ENCODE measurements around the gene USP37. TPM values are rescaled to one million over a fixed set of nuclear protein-coding genes. Genes with fewer than 3 reads are reported as not detected.

The USP37 gene
- total RNA-seq, 1 donor from 2014 or later: 6.6 TPM

DNA sequence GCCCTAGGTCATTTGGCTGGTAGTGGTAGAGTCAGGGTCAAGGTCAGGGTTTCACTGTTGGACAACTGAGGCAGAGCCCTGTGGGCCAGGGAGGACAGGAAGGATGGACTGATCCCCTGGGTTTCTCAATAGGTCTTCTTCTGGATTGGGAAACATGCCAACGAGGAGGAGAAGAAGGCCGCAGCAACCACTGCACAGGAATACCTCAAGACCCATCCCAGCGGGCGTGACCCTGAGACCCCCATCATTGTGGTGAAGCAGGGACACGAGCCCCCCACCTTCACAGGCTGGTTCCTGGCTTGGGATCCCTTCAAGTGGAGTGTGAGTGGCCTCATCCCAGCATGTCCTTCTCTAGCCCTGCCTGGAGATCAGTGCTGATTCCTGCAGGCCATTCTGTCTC is 131.2 kb downstream of the USP37 start:
- DNase-seq: no peak
- ATAC-seq: no peak
- intact Hi-C loops (cut with micrococcal nuclease): no loop called here

DNA sequence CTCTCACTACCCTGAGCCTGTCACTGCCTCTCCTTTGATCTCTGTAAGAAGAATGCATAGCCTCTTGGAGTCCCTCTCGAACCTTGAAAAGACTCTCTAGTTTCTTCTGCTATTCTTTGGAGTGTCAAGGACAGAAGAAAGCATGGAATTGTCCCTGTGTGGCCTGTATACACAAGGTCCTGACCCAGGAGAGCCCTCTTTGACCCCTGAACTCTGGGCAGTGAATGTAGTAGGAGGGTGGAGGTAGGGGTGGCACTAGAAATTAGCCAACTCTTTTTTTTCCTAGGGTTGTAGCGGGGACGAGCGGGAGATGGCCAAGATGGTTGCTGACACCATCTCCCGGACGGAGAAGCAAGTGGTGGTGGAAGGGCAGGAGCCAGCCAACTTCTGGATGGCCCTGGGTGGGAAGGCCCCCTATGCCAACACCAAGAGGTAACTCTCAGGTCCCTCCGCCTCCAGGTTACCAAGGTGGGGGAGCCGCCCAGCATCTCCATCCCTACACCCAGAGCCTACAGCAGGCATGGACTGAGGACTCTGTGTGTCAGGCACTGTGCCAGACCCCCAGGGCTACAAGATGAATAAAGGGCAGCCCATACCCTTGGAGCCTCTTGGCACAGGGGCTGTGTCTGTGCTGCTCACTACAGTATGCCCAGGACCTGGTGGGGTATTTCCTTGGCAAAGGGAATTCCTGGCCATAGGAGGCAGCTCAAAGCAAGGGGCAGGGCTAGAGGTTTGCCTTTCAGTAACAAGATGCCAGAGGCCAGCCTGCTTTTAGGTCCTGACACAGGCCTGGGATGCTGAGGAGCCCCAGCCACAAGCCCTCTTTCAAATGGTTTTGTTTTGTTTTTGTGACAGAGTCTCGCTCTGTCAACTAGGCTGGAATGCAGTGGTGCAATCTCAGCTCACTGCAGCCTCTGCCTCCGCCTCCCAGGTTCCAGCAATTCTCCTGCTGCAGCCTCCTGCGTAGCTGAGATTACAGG is 132.9 kb downstream of the USP37 start:
- no peak for DNase-seq
- intact Hi-C loops (cut with micrococcal nuclease): no loop called here
- ATAC-seq: no peak

DNA sequence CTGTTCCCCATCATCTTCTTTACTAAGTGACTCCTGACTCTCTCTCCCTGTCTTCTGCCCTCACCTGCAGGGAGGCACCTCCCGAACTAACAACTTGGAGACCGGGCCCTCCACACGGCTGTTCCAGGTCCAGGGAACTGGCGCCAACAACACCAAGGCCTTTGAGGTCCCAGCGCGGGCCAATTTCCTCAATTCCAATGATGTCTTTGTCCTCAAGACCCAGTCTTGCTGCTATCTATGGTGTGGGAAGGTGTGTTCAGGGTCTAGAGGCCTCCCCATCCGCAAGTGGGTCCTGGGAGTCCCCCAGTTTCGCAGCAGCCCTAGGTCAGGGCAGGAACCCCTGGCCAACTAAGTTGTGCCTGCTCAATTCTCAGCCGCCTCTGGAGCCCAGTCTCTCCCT is 133.7 kb downstream of the USP37 start:
- ATAC-seq: no peak
- no peak for DNase-seq
- intact Hi-C loops (cut with micrococcal nuclease): no loop called here

DNA sequence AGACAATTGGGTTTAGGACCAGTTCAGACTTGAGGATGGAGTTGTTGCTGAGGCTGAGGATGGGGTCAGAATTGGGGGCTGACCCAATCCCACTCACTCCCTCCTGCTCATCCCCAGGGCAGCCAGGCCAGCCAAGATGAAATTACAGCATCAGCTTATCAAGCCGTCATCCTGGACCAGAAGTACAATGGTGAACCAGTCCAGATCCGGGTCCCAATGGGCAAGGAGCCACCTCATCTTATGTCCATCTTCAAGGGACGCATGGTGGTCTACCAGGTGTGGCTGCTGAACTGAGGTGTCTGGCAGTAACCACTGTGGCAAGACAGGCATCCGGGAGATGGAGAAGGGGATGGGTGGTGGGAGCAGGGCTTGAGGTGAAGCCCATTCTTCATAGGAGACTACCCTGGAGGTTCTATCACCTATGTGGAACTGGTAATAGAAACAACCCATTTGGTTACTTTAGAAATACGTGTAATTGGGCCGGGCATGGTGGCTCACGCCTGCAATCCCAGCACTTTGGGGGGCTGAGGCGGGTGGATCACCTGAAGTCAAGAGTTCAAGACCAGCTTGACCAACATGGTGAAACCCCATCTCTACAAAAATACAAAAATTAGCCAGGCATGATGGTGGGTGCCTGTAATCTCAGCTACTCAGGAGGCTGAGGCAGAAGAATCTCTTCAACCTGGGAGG is 135.3 kb downstream of the USP37 start:
- ATAC-seq (no peak), DNase-seq (no peak)
- intact Hi-C loops (cut with micrococcal nuclease): no loop called here

DNA sequence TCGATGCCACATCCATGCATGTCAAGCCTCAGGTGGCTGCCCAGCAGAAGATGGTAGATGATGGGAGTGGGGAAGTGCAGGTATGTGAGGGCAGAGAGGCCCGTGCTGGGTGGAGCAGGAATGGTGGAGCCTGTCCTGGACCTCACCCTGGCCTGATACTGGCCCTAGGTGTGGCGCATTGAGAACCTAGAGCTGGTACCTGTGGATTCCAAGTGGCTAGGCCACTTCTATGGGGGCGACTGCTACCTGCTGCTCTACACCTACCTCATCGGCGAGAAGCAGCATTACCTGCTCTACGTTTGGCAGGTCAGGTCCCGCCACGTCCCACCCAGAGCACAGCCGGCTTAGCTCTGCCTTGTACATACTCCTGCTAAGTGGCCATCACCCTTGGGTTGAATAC is 136.3 kb downstream of the USP37 start:
- ATAC-seq (no peak), DNase-seq (no peak)
- intact Hi-C loops (cut with micrococcal nuclease): no loop called here

DNA sequence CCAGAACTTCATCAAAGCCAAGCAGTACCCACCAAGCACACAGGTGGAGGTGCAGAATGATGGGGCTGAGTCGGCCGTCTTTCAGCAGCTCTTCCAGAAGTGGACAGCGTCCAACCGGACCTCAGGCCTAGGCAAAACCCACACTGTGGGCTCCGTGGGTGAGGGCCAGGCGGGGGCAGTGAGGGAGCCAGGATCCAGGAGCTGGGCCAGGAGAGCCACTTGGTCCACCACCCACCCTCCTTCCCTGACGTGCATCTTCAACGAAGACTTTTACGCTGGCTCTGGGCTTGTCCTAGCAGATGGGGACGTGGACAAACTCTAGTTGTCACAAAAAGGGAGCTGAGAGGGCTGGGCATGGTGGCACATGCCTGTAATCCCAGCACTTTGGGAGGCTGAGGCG is 137.4 kb downstream of the USP37 start:
- DNase-seq (no peak), ATAC-seq (no peak)
- intact Hi-C loops (cut with micrococcal nuclease): no loop called here

DNA sequence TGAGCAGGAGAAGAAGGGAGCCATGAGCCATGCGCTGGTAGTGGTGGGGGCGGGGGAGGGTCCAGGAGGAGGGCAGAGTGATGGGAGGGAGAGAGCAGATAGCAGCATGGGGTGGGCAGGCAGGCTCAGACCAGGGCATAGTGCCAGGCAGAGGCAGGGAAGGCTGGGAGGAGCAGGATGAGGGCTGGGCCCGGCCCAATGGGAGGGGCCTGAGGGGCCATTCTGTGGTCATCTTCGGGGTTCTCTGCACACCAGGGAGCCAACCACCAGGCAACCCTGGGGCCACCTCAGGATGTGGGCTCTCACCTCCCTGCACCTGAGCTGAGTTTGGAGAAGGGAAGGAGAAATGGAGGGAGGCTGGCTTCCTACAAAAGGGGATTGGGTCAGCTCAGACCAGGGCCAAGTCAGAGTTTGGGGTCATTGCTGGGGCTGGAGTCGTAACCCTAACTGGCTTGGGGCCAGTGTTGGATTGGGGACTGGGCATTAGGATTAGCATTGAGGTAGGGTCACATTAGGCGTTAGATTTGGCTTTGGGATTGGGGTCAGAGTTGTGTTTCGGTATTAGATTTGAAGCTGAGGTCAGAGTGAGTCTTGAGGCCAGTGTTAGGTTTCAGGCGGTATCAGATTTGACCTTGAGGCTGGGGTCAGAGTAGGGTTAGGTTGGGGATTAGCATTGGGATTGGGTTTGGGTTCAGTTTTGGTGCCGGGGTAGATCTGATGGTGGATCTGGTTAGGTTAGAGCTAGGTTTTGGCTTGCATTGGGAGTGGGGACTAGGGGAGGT is 138.0 kb downstream of the USP37 start:
- DNase-seq: no peak
- intact Hi-C loops (cut with micrococcal nuclease): no loop called here
- ATAC-seq: no peak

DNA sequence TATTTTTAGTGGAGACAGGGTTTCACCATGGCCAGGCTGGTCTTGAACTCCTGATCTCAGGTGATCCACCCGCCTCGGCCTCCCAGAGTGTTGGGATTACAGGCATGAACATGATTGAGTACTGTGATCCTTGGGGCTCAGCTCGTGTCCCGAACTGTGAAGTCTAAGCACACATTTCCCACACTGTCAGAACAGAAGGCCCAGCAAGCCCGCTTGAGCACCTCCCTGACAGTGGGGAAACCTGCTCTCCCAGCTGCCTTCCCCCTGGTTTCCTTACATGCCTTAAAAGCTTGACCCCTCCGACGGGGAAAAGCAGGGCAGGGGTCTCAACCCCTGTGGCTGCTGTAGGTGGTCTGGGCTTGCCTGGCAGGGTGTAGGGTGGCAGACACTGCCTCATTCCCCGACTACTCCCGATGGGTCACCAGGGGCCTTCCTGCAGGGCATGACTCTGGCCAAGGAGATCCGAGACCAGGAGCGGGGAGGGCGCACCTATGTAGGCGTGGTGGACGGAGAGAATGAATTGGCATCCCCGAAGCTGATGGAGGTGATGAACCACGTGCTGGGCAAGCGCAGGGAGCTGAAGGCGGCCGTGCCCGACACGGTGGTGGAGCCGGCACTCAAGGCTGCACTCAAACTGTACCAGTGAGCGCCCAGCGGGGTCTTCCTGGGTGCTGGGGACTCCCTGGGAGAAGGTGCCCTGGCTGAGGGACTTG is 139.1 kb downstream of the USP37 start:
- no peak for ATAC-seq
- DNase-seq: no peak
- intact Hi-C loops (cut with micrococcal nuclease): no loop called here

DNA sequence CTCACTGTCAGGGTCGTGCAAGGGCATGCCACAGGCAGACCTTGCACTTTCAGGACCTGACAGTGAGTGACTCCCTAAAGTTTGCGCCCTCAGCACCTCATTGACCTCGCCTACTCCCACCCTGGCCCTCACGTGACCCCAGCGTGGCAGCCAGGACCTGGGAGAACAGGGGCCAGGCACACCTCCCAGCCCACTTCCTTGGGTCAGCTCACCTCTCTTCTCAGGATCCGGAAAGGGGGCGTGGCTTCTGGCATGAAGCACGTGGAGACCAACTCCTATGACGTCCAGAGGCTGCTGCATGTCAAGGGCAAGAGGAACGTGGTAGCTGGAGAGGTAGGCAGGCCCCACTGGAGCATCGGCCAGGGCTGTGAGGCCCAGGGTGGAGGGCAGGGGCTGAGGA is 140.4 kb downstream of the USP37 start:
- ATAC-seq (no peak), DNase-seq (no peak)
- intact Hi-C loops (cut with micrococcal nuclease): no loop called here

DNA sequence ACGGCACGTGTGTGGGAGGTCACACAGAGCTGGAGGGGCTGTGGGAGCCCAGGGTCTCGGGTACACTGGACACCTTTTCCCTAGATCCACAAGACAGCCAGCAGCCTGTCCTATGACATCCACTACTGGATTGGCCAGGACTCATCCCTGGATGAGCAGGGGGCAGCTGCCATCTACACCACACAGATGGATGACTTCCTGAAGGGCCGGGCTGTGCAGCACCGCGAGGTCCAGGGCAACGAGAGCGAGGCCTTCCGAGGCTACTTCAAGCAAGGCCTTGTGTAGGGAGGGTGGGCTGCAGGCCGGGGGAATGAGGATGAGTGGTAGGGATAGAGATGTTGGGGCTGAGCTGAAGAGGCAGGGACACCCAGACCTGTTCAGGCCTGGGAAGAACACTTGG is 142.6 kb downstream of the USP37 start:
- DNase-seq (no peak), ATAC-seq (no peak)
- intact Hi-C loops (cut with micrococcal nuclease): no loop called here

DNA sequence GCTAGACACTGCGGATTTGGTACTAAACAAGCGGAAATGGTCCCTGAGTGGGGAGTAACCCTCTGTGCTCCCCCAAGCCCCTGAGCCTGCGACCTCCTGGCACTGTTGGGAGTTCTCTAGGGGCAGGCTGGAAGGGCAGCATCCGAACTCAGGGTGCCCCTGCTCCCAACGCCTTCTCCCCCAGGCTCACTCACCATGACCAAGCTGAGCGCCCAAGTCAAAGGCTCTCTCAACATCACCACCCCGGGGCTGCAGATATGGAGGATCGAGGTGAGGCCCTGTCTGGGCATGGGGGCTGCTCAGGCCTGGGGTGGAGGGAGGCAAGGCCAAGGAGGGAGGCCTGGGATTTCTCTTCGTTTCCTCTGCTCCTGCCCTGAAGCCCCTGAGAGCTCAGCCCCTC is 144.6 kb downstream of the USP37 start:
- no peak for ATAC-seq
- intact Hi-C loops (cut with micrococcal nuclease): no loop called here
- no peak for DNase-seq

DNA sequence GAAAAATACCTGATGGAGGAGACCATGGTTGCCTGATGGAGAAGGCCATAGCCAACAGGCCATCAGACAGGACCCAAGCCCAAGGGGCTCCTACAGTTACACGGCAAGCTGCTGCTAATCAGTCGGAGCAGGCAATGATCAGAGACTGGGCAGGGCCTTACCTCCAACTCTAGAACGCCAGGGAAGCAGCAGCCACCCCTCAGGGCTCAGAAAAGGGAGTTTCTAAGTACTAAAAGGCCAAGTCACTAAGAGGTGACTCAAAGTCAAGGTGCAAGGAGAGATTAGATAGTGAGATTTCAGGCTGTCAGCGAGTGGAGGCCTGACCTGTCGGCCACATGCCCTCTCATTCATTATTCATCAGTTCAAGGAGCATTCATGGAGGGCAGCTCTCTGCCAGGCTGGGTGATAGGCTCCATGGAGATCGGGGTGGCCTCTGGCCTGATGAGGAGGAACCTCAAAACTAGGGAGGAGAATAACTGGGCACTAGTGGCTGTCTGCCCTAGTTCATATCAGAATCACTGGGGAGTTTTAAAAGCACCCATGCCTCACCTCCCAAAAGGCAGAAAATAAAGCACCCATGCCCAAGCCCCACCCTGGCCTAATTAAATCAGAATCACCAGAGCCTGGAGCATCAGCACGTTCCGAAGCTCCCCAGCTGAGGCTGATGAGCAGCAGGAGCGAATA is 145.6 kb downstream of the USP37 start:
- ATAC-seq (no peak), DNase-seq (no peak)
- intact Hi-C loops (cut with micrococcal nuclease): no loop called here

DNA sequence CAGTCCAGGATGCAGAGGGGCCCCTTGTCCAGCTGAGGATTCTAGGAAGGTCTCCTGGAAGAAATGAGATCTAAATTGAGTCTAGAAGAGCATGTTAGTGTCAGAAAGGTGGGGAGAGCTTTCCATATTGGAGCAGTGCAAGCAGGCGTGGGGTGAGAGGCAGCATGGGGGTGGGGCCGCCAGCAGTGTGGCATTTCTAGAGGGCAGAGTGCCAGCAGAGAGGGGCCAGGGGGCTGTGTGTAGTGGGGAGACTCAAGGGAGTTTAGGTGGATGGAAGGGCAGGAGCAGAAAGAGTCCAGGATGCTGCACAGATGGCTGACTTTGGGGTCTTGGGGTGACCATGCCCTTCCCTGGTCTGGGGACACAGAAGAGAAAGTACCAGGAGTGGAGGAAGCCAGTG is 147.1 kb downstream of the USP37 start:
- DNase-seq (no peak), ATAC-seq (no peak)
- intact Hi-C loops (cut with micrococcal nuclease): no loop called here

DNA sequence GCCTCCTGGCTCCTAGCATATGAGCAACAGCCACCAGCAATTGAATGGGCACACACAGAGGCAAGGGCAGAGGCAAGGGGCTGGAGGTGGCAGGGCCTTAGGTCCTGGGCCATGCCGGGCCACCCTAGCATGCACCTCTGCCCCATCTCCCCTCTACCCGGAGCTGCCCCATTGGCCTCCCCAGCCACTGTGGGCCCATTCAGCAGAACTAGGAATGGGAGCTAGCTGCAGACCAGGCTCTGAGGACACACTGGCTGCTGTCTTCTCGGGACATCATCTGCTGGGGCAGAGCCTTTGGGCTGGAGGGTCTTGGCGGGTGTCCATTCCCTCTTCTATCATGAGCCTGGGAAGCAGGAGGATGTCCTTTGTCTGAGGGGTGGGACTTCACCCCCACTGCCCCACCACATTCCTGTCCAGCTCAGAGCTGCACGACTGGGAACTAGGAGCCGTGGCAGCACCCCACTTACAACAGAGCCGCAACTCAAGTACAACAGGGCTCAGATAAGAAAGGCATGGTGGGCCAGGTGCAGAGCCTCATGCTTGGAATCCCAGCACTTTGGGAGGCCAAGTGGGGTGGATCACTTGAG is 148.4 kb downstream of the USP37 start:
- ATAC-seq (no peak), DNase-seq (no peak)
- intact Hi-C loops (cut with micrococcal nuclease): loop anchor here (10.0 kb wide), 1 partner anchor 45 kb away; no protein-coding TSS in a partner anchor

DNA sequence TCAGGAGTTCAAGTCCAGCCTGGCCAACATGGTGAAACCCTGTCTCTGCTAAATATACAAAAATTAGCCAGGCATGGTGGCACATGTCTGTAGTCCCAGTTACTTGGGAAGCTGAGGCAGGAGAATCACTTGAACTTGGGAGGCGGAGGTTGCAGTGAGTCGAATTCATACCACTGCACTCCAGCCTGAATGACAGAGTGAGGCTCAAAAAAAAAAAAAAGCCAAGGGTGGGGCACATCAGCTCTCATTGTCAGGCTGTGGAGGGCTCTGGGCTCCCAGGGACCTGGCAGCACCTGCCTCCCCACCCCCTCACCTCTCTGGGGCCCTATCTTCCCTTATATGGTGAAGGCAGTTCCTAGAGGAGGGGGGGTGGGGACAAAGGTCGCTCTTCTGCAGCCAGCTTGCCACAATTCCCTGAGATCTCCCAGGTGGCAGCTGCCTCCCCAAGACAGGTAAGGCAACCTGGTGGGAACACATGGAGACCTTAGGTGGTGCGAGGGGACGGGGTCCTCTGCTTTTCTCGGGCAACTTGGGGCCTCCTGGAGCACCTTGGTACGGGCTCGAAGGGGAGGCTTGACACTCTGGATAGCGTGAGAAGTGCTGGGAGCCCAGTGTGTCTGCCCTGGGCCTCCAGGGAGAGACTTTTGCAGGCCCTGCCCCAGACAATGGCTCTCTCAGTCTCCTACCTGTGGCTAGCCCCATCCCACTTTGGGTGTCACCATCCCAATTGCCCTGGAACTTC is 149.3 kb downstream of the USP37 start, which contains the start of gene VIL1:
Gene VIL1 (plus strand): TSS at position 407 of the 742 bp plus-strand sequence. CDS start 4,656 bp downstream, outside the sequence.
- no peak for DNase-seq
- intact Hi-C loops (cut with micrococcal nuclease): loop anchor here (10.0 kb wide), 1 partner anchor 46 kb away; no protein-coding TSS in a partner anchor
- no peak for ATAC-seq

DNA sequence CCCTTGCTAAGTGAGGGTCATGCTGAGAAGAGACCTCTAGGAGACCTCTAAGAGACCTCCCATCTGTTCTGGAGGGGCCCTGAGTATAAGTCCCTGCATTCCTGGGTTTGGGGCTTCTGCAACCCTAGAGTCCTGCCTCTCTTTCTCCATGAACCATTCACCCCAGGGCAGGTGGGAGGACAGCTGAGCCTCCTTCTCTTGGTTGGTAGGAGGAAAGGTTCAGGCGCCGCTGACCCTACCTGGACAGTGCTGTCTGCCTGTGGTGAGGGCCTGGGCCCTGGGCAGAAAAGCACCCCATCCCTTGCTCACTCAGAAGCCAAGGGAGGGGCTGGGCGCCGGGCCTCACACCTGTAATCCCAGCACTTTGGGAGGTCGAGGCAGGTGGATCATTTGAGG is 149.8 kb downstream of the USP37 start:
- intact Hi-C loops (cut with micrococcal nuclease): loop anchor here (10.0 kb wide), 1 partner anchor 46 kb away; no protein-coding TSS in a partner anchor
- no peak for ATAC-seq
- DNase-seq: no peak

DNA sequence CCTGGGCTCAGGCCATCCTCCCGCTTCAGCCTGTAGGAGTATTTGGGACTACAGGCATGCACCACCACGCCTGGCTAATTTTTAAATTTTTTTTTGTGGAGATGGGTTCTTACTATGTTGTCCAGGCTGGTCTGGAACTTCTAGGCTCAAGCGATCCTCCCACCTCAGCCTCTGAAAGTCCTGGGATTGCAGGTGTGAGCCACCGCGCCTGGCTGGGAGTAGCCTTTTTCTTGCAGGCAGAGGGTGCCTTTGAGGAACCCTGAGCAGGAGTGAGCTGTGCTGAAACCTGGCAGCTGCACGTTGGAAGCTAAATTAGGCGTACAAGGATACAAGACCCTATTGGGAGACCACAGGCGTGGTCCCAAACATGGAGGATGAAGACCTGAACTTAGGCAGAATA is 160.4 kb downstream of the USP37 start:
- ATAC-seq (no peak), DNase-seq (no peak)
- intact Hi-C loops (cut with micrococcal nuclease): no loop called here
